NCI-H226 (cell line): ENCODE measurements around the gene ABCC12.

Source experiments
- DNase-seq: peaks from one replicate; pipeline ENCODE4 v3.0.0-alpha.2; 2015

Gene ABCC12

DNA sequence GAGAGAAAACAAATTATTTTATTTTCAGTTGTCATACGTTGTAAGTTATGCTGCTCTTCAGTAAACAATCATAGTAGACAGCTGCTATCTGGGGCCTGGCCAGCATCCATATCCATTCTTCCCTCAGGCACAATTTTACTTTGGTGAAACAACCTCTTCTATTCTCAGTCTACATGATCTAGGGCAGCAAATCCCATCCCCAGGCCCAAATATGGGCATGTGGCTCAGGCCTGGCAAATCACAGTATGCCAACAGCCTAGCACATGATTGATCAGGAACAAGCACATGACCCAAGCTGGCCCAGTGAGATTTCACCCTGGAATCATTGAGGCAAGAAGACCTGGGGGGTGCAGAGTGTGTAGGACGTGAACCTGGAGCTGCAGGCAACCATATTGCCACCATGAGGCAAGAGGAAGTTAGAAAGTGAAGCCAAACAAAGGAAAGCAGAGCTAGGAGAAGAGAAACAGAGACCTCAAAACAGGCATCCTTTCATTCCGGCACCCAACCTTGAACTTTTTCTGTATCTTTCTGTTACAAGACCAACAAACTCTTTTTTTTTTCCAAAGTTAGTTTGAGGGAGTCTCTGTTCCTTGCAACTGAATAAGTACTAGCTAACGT, 10.3 kb upstream of the ABCC12 start:
- DNase-seq: no peak

DNA sequence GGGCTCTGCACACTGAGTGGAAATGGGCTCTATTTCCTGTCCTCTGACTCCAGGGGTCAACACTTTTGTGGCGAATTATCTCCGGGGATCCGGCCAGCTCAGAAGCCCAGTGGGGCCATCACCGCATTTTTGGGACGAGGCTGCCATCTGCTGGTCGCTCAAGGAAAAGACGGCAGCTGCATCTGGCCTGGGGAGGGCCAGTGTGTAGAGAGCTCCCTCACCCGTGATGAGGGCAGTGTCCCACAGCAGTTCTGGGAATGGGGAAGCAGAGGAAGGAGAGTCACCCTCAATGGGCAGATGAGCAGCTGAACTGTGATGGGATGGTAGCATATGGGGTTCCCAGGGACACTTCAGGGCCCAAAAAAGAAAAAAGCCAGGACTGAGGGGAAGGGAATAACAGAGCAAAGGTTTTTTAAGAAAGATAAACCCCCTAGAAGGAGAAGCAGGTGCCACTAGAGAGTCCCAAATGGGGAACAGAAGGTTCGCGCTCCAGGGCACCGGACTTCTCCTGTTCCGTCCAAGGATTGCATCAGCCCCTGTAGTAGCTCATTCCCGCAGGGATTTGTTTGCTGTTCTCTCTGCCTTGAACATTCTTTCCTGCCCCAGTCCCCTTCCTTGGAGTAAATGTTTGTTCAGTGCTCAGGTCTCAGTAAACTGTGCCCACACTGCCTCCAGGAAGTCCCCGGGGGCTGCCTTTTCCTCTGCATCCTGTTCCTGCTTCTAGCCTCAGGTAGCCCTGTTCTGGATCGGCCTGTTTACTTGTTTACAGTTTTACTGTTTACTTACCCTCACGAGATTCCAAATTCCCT, 9.3 kb upstream of the ABCC12 start:
- peak; percentile 48 for DNase-seq

DNA sequence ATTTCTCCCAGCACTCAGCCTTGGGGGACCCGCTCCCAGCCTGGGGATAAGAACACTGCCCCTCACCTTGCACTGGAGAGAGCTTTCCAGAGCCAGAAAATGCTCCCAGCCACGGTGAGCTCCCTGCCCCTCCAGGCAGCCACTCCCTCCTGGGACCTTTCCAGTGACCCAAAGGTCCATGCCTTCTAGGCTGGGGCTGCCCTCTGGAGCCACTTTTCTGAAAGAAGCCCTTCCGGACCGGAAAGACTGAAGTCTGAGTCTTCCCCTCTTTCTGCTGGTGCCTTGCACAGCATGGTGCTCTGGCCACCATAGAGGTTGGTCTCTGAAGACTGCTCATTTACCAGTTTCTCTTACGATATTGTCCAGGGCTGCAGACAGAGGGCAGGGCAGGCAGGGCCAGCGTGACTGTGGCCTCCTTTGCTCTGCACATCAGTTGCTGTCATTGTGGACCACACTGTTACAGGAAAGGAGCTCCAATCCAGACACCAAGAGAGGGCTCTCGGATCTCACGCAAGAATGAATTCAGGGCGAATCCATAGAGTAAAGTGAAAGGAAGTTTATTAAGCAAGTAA, 7.1 kb upstream of the ABCC12 start:
- DNase-seq: no peak

DNA sequence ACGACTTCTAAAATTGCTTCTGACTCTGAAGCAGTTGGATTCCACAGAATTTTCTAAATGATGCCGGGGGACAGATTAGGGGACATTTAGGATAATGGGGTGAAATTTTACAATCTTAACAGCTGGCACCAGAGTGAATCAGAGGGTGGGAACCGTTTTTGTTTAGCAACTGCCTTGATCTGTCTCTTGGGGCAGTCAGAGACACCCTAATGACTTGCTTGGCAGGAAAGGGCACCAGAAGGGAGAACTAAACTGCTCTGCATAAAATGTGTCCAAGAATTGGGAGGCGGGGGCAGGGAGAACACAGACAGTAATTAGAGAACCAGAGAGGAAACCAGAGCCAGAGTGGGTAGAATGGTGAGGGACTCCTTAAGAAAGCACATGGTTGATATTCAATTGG, 6.1 kb upstream of the ABCC12 start:
- DNase-seq: no peak

DNA sequence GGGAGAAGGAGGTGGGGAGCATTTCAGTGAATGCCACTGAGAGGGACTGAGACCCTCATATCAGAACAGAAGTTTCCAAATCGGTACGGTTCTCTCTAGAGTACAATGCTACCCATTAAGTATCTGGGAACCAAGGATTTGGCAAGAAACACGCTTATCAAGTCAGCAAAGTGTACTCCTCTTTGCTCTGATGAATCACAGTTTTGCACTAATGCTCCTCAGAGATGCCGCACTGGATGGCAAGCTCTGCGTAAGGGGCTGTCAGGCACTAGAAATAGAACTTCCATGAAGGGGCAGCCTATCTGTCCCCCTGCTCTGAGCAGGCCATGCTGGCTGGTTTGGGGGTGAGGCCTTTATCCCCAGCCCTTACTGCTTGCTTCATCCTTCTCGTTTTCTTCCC, 4.8 kb upstream of the ABCC12 start:
- DNase-seq: peak; percentile 28

DNA sequence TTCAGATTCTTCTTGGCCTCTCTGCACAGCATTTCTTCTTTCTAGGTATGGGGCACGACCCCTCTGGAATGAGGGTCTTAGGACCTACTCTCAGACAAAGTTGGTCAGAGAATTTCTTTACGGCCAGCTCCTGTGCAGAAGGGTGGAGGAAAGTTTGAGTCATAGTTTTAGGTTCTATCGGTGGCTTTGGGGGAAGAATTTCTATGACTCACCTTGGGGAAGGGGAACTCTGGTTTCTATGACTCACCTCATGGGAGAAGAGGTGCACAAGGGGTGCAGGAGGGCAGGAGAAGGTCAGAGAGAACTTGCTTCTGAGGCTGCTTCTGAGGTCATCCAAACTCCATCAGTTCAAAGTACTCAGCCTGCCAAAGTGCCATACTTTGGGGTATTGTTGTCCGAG, 2.5 kb upstream of the ABCC12 start:
- peak; percentile 77 for DNase-seq

DNA sequence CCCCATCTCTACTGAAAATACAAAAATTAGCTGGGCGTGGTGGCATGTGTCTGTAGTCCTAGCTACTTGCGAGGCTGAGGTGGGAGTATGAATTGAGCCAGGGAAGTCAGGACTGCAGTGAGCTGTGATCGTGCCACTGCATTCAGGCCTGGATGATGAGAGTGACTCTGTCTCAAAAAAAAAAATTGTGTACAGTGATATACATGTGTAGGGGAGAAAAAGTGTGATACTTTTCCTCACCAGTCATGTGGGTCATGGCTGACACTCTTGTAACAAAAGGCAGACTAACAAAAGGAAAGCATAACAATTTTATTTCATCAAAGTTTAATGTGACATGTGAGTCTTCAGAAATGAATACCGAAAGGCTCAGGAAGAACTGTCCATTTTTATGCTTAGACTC, 2.0 kb upstream of the ABCC12 start:
- no peak for DNase-seq

DNA sequence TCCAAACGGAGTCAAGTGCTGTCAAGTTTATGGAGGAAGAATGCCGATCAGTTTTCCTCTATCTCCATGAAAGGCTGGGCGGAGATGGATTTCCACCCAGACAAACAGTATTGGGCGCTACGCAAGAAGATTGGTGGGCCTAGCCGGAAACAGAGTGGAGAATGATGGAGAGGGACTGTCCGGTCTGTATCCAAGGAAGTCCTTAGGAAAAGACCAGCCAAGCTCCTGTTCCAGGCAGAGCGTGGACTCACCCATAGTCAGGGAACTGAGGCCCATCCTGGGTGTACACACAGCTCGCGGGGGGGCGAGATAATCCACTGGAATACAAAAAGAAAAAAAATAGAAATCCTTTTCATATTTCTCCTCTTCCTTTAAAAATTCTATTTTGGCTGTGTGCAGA, 1.5 kb upstream of the ABCC12 start:
- no peak for DNase-seq

DNA sequence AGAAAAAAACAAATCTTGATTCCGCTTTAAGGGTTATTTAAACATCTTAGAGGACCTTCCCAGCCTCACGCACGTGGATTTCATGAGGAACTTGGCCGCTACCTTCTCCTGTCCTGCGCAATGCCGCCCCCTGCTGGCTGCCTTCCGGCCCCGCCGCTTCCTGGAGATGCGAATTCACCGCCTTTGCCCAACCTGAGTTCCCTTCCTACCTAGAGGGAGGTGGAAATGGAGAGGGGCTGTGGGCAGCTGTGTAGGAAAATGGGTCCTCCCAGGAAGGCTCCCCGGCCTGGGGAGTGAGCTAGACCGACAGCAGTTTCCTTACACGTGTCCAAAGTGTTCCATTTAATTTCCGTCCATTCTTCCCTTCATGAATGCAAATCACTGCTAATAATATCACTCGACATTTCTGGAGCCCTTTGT, 1.0 kb upstream of the ABCC12 start:
- DNase-seq: peak; percentile 43

DNA sequence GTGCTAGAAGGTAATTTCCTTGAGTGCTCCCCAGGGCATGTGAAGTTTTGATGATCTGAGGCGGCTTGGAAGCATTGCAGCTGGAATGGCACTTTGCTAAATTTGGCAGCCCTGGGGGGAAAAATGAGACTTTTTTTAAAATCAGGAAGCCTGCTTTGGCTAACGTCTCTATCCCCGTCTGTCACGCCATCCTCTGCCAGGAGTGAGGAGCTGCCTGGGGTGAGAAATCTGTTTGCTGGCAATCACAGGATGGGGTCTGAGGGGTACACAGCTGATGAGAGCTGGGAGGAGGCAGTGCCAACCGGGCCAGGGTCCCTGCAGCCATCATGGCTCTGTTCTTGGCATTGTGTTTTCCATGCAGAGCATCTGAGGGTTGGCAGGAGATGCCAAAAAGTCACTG, 2.0 kb downstream of the ABCC12 start:
- DNase-seq: no peak

DNA sequence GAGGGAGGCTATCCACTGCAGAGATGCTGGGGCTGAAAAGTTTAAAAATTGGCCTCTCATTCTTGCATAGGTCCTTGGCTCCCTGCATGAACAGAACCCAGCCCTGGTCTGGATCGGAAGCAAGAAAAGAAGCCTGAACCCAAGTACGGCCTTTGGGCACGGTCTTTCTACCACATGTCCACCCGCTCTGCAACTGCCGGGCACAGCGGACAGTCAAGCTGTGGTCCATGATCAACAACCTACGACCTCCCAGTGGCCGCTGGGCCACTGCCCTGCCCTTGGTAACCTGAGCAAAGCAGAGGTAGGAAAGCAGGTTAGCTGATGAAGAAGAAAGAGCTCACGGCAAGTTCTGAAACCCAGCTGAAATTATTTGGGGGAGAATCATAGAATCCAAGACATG, 3.6 kb downstream of the ABCC12 start:
- DNase-seq: no peak

DNA sequence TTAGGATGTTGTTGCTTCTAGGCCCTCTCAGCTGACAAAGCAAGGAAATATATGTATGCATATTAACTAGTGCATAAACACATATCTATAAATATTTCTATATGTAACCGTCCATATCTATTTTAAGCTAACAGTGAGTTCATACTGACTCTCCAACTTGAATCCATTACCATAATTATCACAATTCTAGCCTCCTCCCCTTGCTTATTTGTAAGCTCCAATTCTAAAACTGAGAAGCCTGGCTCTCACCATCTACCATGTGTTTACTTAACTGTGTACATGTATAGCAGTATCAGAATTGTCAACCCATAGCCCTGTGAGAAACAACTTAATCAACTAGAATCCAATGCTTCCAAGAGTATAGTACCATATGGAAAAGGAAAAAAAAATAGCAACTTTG, 5.1 kb downstream of the ABCC12 start:
- no peak for DNase-seq

DNA sequence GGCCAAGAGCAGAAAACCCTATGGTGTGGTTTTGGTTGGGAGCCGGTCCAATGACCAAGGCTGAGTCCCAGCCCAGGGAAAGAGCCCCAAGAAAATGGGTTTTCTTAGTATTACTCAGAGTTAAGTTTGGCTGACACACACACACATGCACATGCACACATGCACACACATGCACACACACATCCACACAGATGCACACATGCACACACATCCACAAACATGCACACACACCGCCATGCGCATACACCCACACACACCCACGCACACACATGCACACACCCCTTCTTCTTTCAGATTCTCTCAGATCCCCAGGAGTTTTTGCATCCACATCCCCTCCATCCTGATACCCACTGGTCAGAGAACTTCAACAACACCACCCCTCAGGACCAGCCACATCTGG, 9.1 kb downstream of the ABCC12 start:
- DNase-seq: no peak

DNA sequence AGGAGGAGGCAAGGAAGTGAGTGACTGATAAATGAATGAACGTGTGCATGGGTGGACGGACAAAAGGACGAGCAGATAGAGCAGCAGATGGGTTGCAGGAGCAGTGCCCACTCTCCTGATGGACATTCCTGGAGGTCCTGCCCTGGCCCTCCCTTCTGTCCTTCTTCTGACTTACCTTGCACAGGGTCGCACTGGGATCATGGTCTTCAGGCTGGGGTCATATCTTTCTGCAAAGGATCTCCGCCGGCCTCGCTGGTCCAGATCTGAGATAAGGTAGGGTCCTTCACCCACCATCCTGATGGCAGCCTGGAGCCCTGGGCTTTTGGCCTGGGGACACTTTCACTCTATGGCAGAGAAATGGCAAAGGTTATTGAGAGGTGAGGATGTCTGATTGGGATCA, 9.7 kb downstream of the ABCC12 start:
- DNase-seq: no peak

DNA sequence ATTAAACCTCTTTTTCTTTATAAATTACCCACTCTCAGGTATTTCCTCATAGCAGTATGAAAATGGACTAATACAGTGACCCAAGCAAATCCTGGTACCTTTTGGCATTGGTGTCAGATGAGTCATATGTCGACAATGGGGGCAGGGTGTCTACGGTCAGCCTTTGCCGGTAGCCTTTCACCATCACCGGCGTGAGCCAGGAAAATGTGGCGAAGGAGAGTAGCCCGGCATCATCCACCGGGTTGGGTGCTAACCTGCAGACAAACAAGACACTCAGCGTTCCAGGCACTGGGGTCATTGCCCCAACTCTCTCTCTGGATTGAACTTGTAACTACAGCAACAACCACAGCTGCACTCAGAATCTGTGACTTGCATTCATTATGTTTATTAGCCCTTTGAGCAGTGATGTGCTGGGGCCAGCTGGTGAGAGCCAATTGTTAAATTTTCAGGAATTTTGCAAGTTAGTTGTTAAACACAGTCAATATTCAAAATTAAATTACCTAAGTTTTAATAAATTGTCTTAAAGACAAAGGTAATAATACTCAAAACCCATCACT, 11.9 kb downstream of the ABCC12 start:
- no peak for DNase-seq

DNA sequence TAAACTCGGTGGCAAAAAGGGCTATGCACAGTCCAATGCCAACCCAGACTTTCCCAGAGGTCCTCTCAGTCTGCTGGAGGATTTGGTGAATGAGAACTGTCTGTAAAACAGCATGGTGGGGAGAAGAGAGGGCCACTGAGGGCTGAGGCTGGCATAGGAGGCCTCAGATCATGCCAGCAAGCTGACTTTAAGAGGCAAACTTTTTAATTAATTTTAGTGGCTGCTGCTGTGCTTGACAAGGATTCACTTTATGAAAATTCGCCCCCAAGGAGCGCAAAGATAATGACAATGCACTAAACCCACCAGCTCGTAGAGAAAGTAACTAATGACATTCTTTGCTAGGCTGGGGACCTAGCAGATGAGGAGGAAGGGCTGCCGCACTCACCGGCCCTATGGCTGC, 15.0 kb downstream of the ABCC12 start:
- DNase-seq: no peak

DNA sequence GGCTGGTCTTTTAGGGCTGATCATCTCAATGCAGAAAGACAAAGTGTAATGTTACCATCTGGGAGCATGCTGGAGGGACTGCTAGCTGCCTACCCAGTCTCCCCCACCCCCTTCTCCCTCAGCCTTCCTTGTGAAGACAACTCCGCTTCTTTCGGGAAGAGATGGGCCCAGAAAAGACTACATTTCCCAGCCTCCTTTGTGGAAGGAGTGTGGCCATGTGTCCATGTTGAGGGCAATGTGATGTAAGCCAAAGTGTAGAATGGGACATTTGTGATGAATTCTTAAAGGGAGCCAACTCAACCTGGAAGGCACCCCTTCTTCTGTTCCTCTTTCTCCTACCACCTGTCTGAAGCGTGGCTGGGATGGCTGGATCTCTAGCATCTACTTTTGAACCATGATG, 16.3 kb downstream of the ABCC12 start:
- no peak for DNase-seq

DNA sequence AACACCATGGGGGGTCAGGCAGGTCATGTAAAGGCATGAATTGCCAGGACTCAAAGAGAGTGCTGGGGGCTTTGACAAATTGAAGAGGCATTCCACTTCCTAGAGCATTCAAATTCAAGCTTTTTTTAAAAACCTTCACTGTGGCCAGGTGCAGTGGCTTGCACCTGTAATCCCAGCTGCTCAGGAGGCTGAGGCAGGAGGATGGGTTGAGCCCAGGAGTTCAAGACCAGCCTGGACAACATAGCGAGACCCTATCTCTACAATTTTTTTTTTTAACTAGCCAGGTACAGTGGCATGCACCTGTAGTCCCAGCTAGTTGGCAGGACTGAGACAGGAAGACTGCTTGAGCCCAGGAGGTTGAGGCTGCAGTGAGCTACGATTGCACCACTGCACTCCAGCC, 17.2 kb downstream of the ABCC12 start:
- DNase-seq: no peak

DNA sequence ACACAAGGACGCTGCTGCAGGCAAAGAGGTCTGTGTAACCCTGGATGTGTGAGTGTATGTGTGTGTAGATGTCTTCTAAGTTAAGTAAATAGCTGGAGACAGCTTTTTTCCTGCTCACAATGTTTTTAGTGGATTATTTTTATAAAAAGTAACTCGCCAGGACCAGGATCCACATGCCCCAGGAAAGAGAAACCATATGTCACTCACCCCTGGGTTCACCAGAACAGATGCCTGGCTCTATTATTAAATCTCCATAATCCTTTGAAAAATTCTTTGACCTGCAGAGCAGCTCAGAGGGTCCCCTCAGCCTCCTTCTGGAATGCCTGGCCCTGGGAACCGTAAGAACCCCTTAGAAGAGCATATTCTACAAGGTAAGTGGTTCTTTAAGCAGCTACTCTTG, 18.0 kb downstream of the ABCC12 start:
- no peak for DNase-seq

DNA sequence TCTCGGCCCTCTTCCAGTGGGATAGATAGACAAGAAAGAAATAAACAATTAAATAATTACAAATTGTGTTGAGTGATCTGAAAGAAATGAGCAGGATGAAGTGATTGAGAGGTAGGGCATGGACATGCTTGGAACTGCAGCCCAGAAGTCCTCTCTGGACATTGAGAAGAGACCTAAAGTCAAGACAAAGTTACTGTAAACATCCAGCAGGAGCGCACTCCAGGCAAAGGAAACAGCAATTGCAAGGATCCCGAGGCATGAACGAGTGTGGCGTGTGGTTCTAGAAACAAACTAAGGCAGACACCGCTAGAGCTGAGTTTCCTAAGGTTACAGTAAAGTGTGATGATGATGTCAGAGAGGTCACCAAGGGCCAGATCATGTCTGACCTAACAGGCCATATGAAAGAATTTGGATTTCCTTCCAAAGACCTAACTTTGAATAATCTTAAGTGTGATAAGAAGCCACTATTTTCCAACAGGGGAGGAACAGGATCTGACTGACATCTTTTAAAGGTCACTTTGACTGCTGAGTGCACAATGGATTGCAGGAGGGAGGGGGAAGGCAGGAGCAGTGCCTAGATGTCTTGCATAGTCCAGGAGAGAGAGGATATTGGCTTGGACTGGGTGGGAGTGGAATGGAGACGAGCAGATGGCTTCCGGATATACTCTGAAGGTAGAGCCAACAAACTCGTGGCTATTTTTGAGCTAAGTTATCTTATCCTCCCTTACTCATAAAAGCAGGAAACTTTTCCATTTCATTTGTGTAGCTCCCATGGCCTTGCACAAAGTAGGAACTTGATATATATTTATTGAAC, 19.0 kb downstream of the ABCC12 start:
- no peak for DNase-seq

DNA sequence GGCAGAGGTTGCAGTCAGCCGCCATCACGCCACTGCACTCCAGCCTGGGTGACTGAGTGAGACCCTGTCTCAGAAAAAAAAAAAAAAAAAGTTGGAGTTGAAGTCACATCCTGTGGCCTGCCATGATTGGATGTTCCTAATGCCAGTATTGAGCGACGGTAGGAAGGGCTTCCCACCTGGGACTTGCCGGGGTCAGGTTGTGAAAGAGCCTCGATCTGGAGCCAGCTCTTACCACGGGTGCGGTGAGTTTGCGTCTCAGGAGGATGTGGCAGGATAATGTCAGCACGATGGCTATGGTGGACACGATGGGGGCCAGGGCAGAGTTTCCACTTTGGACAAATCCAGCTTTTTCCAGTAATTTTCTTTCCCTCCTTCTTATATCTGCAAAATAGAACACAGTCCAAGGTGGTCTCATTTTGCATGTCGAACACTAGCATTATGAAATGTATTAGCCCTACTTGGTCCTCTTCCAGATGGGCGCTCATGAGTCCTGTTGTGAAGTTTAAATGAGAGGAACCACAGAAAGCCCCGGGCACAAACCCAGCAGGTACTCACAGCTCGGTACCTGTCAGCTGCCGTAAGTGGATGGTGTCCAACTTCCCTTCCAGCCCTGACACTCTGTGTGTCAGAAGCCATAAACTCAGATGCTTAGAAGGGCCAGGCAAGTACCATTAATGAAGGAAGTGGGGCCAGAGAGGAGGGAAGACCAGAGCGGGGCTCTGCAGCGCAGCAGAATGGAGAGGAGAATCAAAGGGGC, 22.2 kb downstream of the ABCC12 start:
- DNase-seq: no peak

DNA sequence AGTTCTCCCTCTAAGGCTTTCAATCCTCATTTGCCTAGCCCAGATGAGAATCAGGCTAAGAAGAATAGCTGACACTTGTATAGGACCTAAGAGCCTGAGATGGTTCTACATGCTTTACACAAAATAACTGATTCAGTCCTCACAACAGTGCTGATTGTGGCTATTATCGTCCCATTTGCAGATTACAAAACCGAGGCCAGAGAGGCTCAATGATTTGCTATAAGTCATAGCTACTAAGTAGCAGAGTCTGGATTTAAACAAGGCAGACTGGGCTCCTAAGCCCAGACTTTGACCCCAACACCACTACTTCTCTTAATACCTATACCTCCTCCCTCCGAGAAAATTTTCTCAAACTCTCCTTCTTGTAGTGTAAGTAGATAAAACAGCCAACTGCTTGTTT, 23.1 kb downstream of the ABCC12 start:
- no peak for DNase-seq
